Fibroblast of the aortic adventitia (primary cell): ENCODE results near the gene ADNP. TPM values are rescaled to one million over a fixed set of nuclear protein-coding genes. Genes with fewer than 3 reads are reported as not detected.
A peak's percentile ranks its signal among the peaks of the same experiment; 100 is the strongest.

Source experiments
- DNase-seq: peaks from one replicate; pipeline ENCODE4 v3.0.0-alpha.2; 2010; ENCODE audit warnings: low read depth
- H3K4me3 ChIP-seq: 2 replicates; pipeline ENCODE4 v1.5.1; 2011; ENCODE audit warnings: low read depth, mild to moderate bottlenecking, control low read depth, low read length, moderate library complexity
- total RNA-seq: library from RNA; depleted of rRNA; stranded (reverse); fragments of >200 nt; gene quantifications from 2 replicates; pipeline ENCODE4 v1.2.3, GENCODE V29; 2012; ENCODE audit warnings: low replicate concordance
- TF ChIP-seq, protein P1 (sequence below): IDR thresholded peaks from 2 replicates; pipeline ENCODE4 v1.5.1; 2011; ENCODE audit warnings: mild to moderate bottlenecking, low read length, control low read depth, inconsistent platforms; ENCODE audit not compliant: insufficient read depth

Gene ADNP
- total RNA-seq, 1 donor = 35.4 TPM

DNA sequence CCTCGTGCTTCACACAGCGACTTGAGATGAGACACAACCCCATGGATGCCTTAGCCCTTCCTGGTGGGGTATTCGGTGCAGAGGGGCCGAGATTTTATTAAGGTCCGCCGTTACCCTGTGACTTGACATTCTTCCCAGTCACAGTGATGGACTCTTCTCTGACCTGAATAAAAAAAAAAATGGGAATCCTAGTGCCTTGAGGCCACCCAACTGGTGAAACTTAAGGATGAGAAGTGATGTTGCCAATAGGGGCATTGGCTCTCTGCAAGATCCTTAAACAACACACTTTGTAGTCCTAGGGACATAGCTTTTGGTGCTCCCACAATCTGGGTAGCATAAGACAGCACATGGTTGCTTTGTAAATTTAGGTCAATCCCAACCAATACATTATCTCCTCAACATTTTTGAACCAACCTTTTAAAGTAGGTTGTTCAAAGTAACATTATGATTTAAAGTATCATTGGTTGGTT, 814 bp upstream of the ADNP start:
- peak overlapping the region; percentile 69 for H3K4me3 ChIP-seq
- no peak for DNase-seq
- TF ChIP-seq, protein P1, sequence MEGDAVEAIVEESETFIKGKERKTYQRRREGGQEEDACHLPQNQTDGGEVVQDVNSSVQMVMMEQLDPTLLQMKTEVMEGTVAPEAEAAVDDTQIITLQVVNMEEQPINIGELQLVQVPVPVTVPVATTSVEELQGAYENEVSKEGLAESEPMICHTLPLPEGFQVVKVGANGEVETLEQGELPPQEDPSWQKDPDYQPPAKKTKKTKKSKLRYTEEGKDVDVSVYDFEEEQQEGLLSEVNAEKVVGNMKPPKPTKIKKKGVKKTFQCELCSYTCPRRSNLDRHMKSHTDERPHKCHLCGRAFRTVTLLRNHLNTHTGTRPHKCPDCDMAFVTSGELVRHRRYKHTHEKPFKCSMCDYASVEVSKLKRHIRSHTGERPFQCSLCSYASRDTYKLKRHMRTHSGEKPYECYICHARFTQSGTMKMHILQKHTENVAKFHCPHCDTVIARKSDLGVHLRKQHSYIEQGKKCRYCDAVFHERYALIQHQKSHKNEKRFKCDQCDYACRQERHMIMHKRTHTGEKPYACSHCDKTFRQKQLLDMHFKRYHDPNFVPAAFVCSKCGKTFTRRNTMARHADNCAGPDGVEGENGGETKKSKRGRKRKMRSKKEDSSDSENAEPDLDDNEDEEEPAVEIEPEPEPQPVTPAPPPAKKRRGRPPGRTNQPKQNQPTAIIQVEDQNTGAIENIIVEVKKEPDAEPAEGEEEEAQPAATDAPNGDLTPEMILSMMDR = no peak

DNA sequence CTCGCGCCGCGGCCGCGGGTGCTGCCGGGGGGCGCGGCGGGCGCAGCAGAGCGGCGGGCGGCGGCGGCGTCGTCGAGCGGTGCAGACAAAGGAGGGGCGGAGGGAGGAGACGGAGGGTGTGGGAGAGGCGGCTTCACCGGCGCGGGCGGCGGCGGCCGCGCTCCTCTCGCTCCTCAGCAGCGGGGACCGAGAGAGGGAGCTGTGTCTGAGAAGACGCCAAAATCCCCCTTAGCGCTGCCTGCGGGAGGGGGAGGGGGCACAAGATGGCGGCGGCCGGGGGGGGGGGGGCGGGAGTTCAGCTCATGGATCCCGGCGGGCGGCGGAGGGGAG, 296 bp downstream of the ADNP start:
- H3K4me3 ChIP-seq = peak overlapping the region; percentile 69
- TF ChIP-seq, protein P1 = no peak
- DNase-seq = no peak

DNA sequence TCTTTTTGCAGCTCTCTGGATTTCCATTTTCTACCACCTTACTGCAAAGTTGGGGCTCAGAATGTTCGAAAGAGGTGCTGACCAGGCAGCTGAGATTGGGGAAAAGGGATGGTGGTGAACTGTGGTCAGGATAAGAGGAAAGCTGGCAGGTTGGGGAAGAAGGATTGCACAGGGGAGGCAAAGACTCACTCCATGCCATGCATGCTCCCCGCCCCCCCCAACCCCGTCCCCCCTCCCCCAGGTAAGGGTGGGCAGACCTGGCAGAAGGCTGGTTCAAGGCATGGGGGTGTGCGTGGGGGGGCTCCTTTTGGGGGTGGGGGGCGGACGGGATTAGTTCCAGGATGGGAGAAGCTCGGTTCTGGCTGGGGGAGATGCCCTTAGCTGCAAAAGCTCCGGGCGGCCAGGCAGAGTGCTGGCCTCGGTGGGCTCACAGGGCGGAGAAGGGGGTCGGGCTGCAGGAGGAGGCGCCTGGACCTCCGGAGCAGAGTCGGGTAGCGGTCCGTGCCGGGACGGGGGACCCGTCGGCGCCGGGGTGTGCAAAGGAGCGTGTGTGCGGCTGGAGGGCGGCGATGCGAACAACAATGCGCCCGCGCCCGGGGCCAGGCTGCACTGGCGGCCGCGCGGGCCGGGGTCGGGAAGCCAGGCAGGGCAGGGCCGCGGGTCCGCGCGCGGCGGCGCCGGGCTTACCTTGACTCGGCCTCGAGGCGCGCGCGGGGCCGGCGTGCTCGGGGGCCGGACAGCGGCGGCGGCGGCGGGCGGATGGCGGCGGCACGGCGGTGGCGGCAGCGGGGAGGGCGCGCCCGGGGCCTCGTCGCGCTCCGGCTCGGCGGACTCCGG, 880 bp downstream of the ADNP start:
- TF ChIP-seq, protein P1 = no peak
- no peak for DNase-seq
- H3K4me3 ChIP-seq = peak overlapping the region; percentile 69

DNA sequence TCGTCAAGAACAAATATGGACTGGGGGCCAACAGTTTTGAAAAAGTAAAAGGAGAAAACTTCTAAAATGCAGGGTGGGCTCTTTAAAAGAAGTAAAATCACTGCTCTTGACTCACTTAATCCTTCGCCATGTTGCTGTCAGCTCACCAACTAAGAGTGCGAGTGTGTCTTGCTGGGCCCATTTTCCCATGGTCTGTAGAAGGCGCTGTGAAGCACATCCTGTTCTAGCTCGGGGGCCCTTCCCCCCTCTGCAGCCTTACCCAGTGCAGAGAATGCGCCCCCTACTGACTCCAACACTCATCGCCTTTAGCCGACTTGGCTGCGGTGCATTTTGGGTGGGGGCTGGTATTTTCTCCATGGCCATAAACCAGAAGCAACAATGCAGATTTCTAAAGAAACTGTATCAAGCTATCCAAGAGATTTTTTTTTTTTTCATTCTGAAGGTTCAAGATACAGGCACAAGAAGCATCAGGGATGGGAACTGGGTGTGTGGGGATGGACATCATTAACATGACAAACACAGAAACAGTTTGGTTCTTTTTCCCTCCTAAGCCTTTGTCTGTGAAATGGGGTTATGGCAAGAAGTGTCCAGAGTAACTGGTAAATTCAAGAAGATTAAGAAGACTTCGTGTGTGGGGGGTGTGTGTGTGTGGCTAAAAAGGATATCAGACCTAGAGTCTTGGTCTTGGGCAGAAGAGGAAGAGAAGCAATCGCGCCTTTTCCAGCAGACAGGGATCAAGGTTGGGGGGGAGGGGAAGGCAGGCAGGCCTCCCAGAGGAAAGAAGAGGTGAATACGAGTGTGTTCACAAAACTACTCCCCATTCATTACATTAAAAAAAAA, 1.7 kb downstream of the ADNP start:
- H3K4me3 ChIP-seq = peak overlapping the region; percentile 69
- TF ChIP-seq, protein P1 = peak; percentile 92
- DNase-seq = peak; percentile 97

DNA sequence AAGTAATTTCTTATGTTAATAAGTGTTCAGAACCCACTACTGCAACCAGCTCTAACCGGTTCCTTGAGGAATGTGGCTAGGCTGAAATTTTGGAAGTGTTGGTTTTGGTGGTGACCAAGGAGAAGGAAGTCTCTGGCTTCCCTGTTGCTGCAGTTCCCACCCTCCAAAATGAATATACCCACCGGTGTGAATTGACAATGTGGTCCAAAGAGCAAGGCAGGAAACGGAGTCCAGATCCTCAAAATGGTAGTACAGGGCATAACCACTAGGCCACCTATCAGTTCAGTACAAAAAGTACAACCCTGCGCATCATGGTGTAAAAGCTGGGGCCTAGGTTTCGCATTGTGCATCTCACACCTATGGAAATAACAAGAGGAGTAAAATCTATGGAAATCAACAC, 2.8 kb downstream of the ADNP start:
- H3K4me3 ChIP-seq = peak overlapping the region; percentile 69
- TF ChIP-seq, protein P1 = peak; percentile 24

DNA sequence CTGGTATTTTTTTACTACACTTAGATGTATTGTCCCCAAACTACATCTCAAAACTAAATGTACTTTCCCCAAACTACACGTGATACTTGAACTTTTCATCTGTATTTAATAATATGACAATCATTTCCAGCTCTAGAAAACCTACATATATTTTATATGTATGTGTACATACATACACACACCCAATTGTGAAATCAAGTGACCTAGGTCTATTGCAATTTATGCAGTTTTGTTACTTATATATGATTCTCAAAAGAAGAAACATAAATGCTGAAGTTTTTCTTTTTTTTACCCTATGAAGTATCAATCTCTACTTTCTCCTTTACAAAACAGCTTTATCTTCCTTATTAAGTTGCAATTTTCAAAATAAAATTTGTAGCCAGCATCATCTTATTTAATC, 4.7 kb downstream of the ADNP start:
- TF ChIP-seq, protein P1 = no peak
- no peak for DNase-seq
- no peak overlapping the region for H3K4me3 ChIP-seq

More for the DNA sequence above, 2.8 kb downstream of the ADNP start:
- DNase-seq = no peak
